HG02885 (cell line): Measurements from ENCODE around the gene RFTN1.
A peak's percentile ranks its signal among the peaks of the same experiment; 100 is the strongest.

Source experiments
- ATAC-seq: cut with Tn5 transposase; IDR thresholded peaks from one replicate; pipeline ENCODE4 v1.9.1; 2021; ENCODE audit warnings: mild to moderate bottlenecking; ENCODE audit not compliant: unreplicated experiment, poor library complexity

Gene RFTN1

GRCh38 chr3:16447135-16447534, 66.4 kb downstream of the RFTN1 start:
- no peak for ATAC-seq

GRCh38 chr3:16444344-16444743, 69.2 kb downstream of the RFTN1 start:
- ATAC-seq: no peak

DNA sequence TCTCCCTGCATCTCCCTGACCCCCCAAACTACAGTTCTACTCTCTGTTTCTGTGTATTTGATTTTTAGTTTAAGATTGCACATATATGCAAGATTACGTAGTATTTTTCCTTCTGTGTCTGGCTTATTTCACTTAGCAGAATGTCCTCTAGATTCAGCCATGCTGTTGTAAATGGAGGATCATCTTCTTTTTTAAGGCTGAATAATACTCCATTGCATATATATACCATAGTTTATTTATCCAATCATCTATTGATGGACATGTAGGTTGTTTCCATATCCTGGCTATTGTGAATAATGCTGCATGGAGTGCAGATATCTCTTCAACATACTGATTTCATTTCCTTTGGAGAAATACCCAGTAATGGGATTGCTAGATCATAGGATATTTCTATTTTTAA, 70.8 kb downstream of the RFTN1 start:
- ATAC-seq: no peak

DNA sequence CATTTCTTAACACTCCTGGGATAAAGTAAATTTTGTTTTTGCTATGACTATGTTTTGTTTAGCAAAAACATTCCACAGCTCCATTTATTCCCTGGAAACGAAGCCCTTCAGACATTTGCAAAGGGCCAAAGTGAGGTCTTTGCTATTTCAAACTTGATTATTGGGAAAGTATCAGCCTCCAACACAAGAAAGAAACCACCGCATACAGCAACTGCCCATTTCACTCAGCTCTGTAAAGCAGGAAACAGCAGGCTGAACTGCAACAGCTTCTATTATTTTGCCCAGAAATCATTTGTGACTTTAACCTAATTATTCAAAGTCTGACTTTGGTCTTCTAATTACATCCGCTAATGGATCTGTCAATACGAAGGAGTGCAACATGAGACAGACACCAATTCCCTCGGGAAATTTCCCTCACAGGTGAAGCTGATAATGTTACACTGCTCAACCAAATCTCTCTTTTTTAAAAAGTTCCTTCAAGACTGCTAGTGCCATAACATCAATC, 72.1 kb downstream of the RFTN1 start:
- ATAC-seq: no peak

DNA sequence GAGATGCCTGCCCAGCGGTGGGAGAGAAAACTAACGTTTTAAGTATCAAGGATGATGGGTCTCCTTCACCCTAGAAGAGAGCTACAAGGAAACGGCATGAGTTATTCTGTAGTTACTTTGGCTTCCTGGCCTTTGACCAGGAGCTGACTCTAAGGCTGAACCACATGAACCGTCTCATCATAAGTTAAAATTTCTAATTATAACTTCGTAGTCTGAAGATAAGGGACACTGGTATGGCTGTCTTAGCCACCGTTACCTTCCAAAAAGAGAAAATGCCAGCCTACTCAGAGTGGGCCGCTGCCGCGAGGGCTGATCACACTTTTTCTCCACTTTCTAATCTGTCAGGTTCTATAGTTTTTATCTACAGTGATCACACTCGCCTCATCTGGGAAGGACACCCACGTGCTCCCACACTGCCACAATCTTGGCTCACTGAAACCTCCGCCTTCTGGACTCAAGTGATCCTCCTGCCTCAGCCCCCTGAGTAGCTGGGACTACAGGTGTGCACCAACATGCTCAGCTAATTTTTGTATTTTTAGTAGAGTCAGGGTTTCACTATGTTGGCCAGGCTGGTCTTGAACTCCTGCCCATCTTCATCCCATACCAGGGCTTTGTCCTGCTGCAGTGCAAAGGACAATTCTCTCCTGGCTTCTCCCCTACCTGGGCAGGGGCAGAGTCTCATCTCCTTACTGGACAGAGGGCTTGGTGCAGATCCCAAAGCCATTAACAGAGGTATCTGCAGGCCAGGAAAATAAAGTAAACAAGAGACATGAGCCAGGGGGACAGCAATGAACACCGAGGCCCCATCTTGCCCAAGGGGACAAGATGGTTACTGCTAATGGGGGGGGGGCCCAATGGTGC, 73.4 kb downstream of the RFTN1 start:
- ATAC-seq: no peak

- no peak for ATAC-seq
Observed at GRCh38 chr3:16439163-16439847, 74.2 kb downstream of the RFTN1 start.

GRCh38 chr3:16437640-16438039, 75.9 kb downstream of the RFTN1 start:
- ATAC-seq: no peak

GRCh38 chr3:16433701-16434151, 79.8 kb downstream of the RFTN1 start:
- peak; percentile 89 for ATAC-seq

GRCh38 chr3:16432714-16433113, 80.8 kb downstream of the RFTN1 start:
- no peak for ATAC-seq

GRCh38 chr3:16430717-16431630, 82.5 kb downstream of the RFTN1 start:
- peak; percentile 55 for ATAC-seq

GRCh38 chr3:16429086-16429485, 84.4 kb downstream of the RFTN1 start:
- ATAC-seq: no peak

GRCh38 chr3:16428612-16429011, 84.9 kb downstream of the RFTN1 start:
- no peak for ATAC-seq

GRCh38 chr3:16427103-16427965, 86.2 kb downstream of the RFTN1 start:
- no peak for ATAC-seq

GRCh38 chr3:16426665-16427064, 86.8 kb downstream of the RFTN1 start:
- no peak for ATAC-seq

DNA sequence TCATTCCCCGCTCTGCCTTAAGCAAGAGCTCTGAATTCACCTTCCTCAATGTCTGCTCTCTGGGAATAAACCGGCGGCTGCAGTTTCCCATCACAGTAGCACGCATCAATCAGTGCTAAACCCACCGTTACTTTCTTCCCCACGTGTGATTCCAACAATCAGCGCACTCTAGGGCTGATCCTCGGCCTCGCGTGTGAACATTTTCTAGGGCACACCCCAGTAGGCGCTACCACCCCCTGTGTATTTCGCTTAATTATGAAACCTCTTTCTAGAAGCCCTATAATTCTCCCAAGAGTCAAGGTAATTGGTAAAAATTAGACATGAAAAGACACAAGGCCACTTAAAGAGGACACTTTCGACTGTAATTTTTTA, 87.5 kb downstream of the RFTN1 start:
- ATAC-seq: no peak

GRCh38 chr3:16425398-16426028, 88.0 kb downstream of the RFTN1 start:
- ATAC-seq: no peak

- ATAC-seq: peak; percentile 85
Observed at GRCh38 chr3:16423947-16424673, 89.4 kb downstream of the RFTN1 start.

- ATAC-seq: no peak
Observed at GRCh38 chr3:16423298-16423697, 90.2 kb downstream of the RFTN1 start.
